A549 (cell line): ENCODE data around the gene SPSB4.

Experiments used
- BHLHE40 ChIP-seq: IDR thresholded peaks from 2 replicates; pipeline ENCODE4 v1.6.1; 2012; ENCODE audit warnings: low read depth, low read length, inconsistent platforms
- EP300 ChIP-seq, 2 experiments: fragments of >200 bp; sonication (Bioruptor Twin); formaldehyde crosslinking; IDR thresholded peaks; 2 replicates in 1 of 2; 3 replicates in 1 of 2; pipeline ENCODE4 v1.6.1; 2016 to 2017
- MYC ChIP-seq: IDR thresholded peaks from 2 replicates; pipeline ENCODE4 v1.6.1; 2012; ENCODE audit warnings: mild to moderate bottlenecking, inconsistent platforms, low read length, improper control_type of control experiment, borderline replicate concordance
- NFE2L2 ChIP-seq: fragments of 150-350 bp; conservative IDR thresholded peaks from 2 replicates; pipeline ENCODE4 v1.6.1; 2014; ENCODE audit warnings: low read length
- POLR2A ChIP-seq: IDR thresholded peaks from 2 replicates; pipeline ENCODE4 v1.6.1; 2012; ENCODE audit warnings: mild to moderate bottlenecking, low read length
- POLR2AphosphoS2 ChIP-seq: conservative IDR thresholded peaks from 2 replicates; pipeline ENCODE4 v1.6.1; 2012; ENCODE audit warnings: low read length, improper control_type of control experiment, inconsistent platforms
- RFX5 ChIP-seq: fragments of 450-650 bp; IDR thresholded peaks from 2 replicates; pipeline ENCODE4 v1.7.1; 2014; ENCODE audit warnings: antibody characterized with exemption, mild to moderate bottlenecking, moderate library complexity
- SMC3 ChIP-seq: fragments of >200 bp; sonication (Bioruptor Twin); formaldehyde crosslinking; IDR thresholded peaks from 3 replicates; pipeline ENCODE4 v1.6.1; 2018; ENCODE audit warnings: inconsistent platforms
- ZFP36 ChIP-seq: fragments of 450-650 bp; IDR thresholded peaks from 2 replicates; pipeline ENCODE4 v1.6.1; 2014; ENCODE audit warnings: borderline replicate concordance; ENCODE audit not compliant: partially characterized antibody
- TF ChIP-seq, protein P1 (sequence below): fragments of >200 bp; sonication (Bioruptor Twin); formaldehyde crosslinking; IDR thresholded peaks from 3 replicates; pipeline ENCODE4 v1.5.1; 2016
- TF ChIP-seq, protein P2 (sequence below): IDR thresholded peaks from 2 replicates; pipeline ENCODE4 v1.6.1; 2012
- TF ChIP-seq, protein P3 (sequence below): fragments of 200-600 bp; sonication (generic); IDR thresholded peaks from 2 replicates; pipeline ENCODE4 v1.6.1; 2016; ENCODE audit warnings: antibody characterized with exemption, mild to moderate bottlenecking, moderate library complexity
- TF ChIP-seq, protein P4 (sequence below): IDR thresholded peaks from 2 replicates; pipeline ENCODE4 v1.6.1; 2012

DNA sequence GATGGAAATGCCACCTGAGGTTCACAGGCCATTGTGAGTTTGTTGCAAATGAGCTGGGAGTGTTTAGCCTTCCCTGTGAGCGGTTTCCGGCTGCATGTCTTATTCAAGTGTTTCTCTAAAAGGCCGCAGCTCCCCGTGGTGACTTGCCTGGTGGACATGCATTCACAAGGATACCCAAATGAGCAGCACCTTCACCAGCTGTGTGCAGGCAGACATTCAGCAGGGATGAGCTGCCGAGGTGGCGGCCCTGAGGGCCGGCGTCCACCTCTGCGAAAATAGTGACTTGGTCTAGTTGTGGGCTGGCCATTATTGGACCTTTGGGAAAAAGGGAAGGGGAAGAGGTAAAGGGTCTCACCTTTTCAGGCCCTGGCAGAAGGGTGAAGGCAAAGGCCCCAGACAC, 23.4 kb downstream of the SPSB4 start:
- no peak for TF ChIP-seq POLR2A
- no peak for TF ChIP-seq BHLHE40
- TF ChIP-seq, protein P1, sequence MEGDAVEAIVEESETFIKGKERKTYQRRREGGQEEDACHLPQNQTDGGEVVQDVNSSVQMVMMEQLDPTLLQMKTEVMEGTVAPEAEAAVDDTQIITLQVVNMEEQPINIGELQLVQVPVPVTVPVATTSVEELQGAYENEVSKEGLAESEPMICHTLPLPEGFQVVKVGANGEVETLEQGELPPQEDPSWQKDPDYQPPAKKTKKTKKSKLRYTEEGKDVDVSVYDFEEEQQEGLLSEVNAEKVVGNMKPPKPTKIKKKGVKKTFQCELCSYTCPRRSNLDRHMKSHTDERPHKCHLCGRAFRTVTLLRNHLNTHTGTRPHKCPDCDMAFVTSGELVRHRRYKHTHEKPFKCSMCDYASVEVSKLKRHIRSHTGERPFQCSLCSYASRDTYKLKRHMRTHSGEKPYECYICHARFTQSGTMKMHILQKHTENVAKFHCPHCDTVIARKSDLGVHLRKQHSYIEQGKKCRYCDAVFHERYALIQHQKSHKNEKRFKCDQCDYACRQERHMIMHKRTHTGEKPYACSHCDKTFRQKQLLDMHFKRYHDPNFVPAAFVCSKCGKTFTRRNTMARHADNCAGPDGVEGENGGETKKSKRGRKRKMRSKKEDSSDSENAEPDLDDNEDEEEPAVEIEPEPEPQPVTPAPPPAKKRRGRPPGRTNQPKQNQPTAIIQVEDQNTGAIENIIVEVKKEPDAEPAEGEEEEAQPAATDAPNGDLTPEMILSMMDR, result no peak
- no peak for TF ChIP-seq MYC
- TF ChIP-seq, protein P2, sequence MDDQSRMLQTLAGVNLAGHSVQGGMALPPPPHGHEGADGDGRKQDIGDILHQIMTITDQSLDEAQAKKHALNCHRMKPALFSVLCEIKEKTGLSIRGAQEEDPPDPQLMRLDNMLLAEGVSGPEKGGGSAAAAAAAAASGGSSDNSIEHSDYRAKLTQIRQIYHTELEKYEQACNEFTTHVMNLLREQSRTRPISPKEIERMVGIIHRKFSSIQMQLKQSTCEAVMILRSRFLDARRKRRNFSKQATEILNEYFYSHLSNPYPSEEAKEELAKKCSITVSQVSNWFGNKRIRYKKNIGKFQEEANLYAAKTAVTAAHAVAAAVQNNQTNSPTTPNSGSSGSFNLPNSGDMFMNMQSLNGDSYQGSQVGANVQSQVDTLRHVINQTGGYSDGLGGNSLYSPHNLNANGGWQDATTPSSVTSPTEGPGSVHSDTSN, result no peak
- TF ChIP-seq, protein P3, sequence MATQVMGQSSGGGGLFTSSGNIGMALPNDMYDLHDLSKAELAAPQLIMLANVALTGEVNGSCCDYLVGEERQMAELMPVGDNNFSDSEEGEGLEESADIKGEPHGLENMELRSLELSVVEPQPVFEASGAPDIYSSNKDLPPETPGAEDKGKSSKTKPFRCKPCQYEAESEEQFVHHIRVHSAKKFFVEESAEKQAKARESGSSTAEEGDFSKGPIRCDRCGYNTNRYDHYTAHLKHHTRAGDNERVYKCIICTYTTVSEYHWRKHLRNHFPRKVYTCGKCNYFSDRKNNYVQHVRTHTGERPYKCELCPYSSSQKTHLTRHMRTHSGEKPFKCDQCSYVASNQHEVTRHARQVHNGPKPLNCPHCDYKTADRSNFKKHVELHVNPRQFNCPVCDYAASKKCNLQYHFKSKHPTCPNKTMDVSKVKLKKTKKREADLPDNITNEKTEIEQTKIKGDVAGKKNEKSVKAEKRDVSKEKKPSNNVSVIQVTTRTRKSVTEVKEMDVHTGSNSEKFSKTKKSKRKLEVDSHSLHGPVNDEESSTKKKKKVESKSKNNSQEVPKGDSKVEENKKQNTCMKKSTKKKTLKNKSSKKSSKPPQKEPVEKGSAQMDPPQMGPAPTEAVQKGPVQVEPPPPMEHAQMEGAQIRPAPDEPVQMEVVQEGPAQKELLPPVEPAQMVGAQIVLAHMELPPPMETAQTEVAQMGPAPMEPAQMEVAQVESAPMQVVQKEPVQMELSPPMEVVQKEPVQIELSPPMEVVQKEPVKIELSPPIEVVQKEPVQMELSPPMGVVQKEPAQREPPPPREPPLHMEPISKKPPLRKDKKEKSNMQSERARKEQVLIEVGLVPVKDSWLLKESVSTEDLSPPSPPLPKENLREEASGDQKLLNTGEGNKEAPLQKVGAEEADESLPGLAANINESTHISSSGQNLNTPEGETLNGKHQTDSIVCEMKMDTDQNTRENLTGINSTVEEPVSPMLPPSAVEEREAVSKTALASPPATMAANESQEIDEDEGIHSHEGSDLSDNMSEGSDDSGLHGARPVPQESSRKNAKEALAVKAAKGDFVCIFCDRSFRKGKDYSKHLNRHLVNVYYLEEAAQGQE, result no peak
- TF ChIP-seq NFE2L2, result no peak
- TF ChIP-seq EP300 (IDR thresholded peaks at IDR 0.05), result no peak
- no peak for TF ChIP-seq SMC3
- no peak for TF ChIP-seq POLR2AphosphoS2
- no peak for TF ChIP-seq ZFP36
- TF ChIP-seq, protein P4, sequence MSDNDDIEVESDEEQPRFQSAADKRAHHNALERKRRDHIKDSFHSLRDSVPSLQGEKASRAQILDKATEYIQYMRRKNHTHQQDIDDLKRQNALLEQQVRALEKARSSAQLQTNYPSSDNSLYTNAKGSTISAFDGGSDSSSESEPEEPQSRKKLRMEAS, result no peak
- no peak for TF ChIP-seq RFX5
